K562 (cell line): ENCODE data around the gene ZNF598.

Source experiments
- ATF1 ChIP-seq, 2 experiments: fragments of 450-650 bp in 1 of 2; IDR thresholded peaks; 2 replicates each; pipeline ENCODE4 v1.6.1; 2016; ENCODE audit warnings: missing compliant biosample characterization in 1 of 2, missing genetic modification characterization in 1 of 2
- CSDE1 ChIP-seq, 2 experiments: fragments of 450-650 bp; IDR thresholded peaks; 2 replicates each; pipeline ENCODE4 v1.6.1; 2016; ENCODE audit warnings: mild to moderate bottlenecking in 1 of 2
- CTCF ChIP-seq, 3 experiments: IDR thresholded peaks in 2 of 3; conservative IDR thresholded peaks in 1 of 3; 2 replicates each; pipeline ENCODE4 v1.5.1; 2011 to 2012; ENCODE audit warnings: low read length in 3 of 3, mild to moderate bottlenecking in 3 of 3, control low read depth in 2 of 3, improper control_type of control experiment in 1 of 3, inconsistent platforms in 1 of 3, low read depth in 1 of 3, mixed read lengths in 1 of 3, moderate library complexity in 1 of 3; ENCODE audit not compliant: insufficient read depth in 2 of 3
- FOSL1 ChIP-seq: fragments of 200-800 bp; sonication (Bioruptor generic); conservative IDR thresholded peaks from 2 replicates; pipeline ENCODE4 v1.6.1; 2016; ENCODE audit warnings: missing genetic modification characterization, missing compliant biosample characterization
- MEF2A ChIP-seq: IDR thresholded peaks from 2 replicates; pipeline ENCODE4 v1.6.1; 2011; ENCODE audit warnings: low read depth, mild to moderate bottlenecking, low read length, moderate library complexity; ENCODE audit not compliant: control insufficient read depth
- NCOA6 ChIP-seq: fragments of 450-650 bp; IDR thresholded peaks from 2 replicates; pipeline ENCODE4 v1.6.1; 2017; ENCODE audit warnings: mild to moderate bottlenecking
- POLR2AphosphoS5 ChIP-seq: IDR thresholded peaks from 2 replicates; pipeline ENCODE4 v1.6.1; 2011; ENCODE audit warnings: mild to moderate bottlenecking, low read depth, low read length, moderate library complexity; ENCODE audit not compliant: control insufficient read depth, insufficient read depth
- SMARCB1 ChIP-seq: IDR thresholded peaks from 2 replicates; pipeline ENCODE4 v1.6.1; 2011; ENCODE audit warnings: improper control_type of control experiment, low read depth; ENCODE audit not compliant: insufficient read length
- SP1 ChIP-seq: sonication (generic); formaldehyde crosslinking; IDR thresholded peaks from 2 replicates; pipeline ENCODE4 v1.8.1; 2022; ENCODE audit warnings: mild to moderate bottlenecking, missing genetic modification reagents
- ZNF121 ChIP-seq: sonication (generic); formaldehyde crosslinking; conservative IDR thresholded peaks from 2 replicates; pipeline ENCODE4 v1.8.0; 2022; ENCODE audit warnings: missing genetic modification reagents
- TF ChIP-seq, protein P1 (sequence below): fragments of 450-650 bp; formaldehyde crosslinking; IDR thresholded peaks from 2 replicates; pipeline ENCODE4 v1.4.0; 2020; ENCODE audit warnings: mild to moderate bottlenecking, moderate library complexity

GRCh38 chr16:1953734-1954133 is 55.9 kb downstream of the ZNF598 start:
- no peak for TF ChIP-seq ZNF121
- no peak for TF ChIP-seq CTCF (IDR thresholded peaks at IDR 0.05 in 2 of 3, conservative IDR thresholded peaks at IDR 0.05 in 1 of 3; ENCODE audit: insufficient read depth in 2 of 3, low read depth in 1 of 3, low read length in 3 of 3)
- no peak for TF ChIP-seq ATF1 (CRISPR knock-in tag; IDR thresholded peaks at IDR 0.05)
- no peak for TF ChIP-seq ATF1 (tag; IDR thresholded peaks at IDR 0.05)
- TF ChIP-seq SP1 (CRISPR knock-in tag), result no peak
- no peak for TF ChIP-seq CSDE1 (IDR thresholded peaks at IDR 0.05)
- no peak for TF ChIP-seq NCOA6
- no peak for TF ChIP-seq FOSL1
- TF ChIP-seq POLR2AphosphoS5, result no peak
- no peak for TF ChIP-seq MEF2A
- TF ChIP-seq SMARCB1, result no peak
- TF ChIP-seq, protein P1, sequence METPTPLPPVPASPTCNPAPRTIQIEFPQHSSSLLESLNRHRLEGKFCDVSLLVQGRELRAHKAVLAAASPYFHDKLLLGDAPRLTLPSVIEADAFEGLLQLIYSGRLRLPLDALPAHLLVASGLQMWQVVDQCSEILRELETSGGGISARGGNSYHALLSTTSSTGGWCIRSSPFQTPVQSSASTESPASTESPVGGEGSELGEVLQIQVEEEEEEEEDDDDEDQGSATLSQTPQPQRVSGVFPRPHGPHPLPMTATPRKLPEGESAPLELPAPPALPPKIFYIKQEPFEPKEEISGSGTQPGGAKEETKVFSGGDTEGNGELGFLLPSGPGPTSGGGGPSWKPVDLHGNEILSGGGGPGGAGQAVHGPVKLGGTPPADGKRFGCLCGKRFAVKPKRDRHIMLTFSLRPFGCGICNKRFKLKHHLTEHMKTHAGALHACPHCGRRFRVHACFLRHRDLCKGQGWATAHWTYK, result no peak
